NCI-H1694 treated with DMSO at 0.1 percent for 48 hours (cell line): ENCODE measurements around the gene SUZ12.
"Not testable (repeated sequence)": the region's sequence is repeated elsewhere in the genome, so short reads cannot be mapped to it uniquely, and the experiment has no call there.

Source experiments
- DNase-seq: peaks from one replicate; lab custom pipeline; 2025; lab: John Stamatoyannopoulos, UW

Gene SUZ12

GRCh38 chr17:31936615-31937609 is at the start of gene SUZ12:
Gene SUZ12 (plus strand): TSS chr17:31937007. CDS start chr17:31937247, 240 bp downstream.
- DNase-seq, result peak; percentile 88

- DNase-seq, result no peak
Measured at GRCh38 chr17:31888124-31888523, 48.7 kb upstream of the SUZ12 start.

- DNase-seq, result no peak
Measured at GRCh38 chr17:31900877-31901276, 35.9 kb upstream of the SUZ12 start.

GRCh38 chr17:31902693-31903092 is 34.1 kb upstream of the SUZ12 start:
- no peak for DNase-seq

- DNase-seq, result no peak
Measured at GRCh38 chr17:31903401-31903800, 33.4 kb upstream of the SUZ12 start.

GRCh38 chr17:31907342-31907962 is 29.4 kb upstream of the SUZ12 start:
- peak; percentile 18 for DNase-seq

GRCh38 chr17:31908386-31908785 is 28.4 kb upstream of the SUZ12 start:
- DNase-seq, result no peak

- DNase-seq, result peak; percentile 15
Measured at GRCh38 chr17:31912705-31913104, 24.1 kb upstream of the SUZ12 start.

GRCh38 chr17:31915456-31916100 is 21.2 kb upstream of the SUZ12 start:
- no peak for DNase-seq

GRCh38 chr17:31916491-31917064 is 20.2 kb upstream of the SUZ12 start:
- DNase-seq, result no peak

- DNase-seq, result no peak
Measured at GRCh38 chr17:31917065-31917529, 19.7 kb upstream of the SUZ12 start.

GRCh38 chr17:31917721-31918120 is 19.1 kb upstream of the SUZ12 start:
- DNase-seq, result not testable (repeated sequence)

GRCh38 chr17:31918701-31919128 is 18.1 kb upstream of the SUZ12 start:
- DNase-seq, result no peak

- no peak for DNase-seq
Measured at GRCh38 chr17:31919802-31920525, 16.8 kb upstream of the SUZ12 start.

- DNase-seq, result no peak
Measured at GRCh38 chr17:31926100-31926729, 10.6 kb upstream of the SUZ12 start.

GRCh38 chr17:31931756-31932155 is 5.1 kb upstream of the SUZ12 start:
- no peak for DNase-seq

GRCh38 chr17:31935512-31935911 is 1.3 kb upstream of the SUZ12 start:
- no peak for DNase-seq

GRCh38 chr17:31937926-31938641 is 1.3 kb downstream of the SUZ12 start:
- DNase-seq, result not testable (repeated sequence)

GRCh38 chr17:31941916-31942315 is 5.1 kb downstream of the SUZ12 start:
- DNase-seq, result not testable (repeated sequence)

GRCh38 chr17:31942396-31942795 is 5.6 kb downstream of the SUZ12 start:
- DNase-seq, result not testable (repeated sequence)
